Lower leg skin (tissue), 4 donors: ENCODE data around the gene FKBP1A. TPM values are rescaled to one million over a fixed set of nuclear protein-coding genes. Genes with fewer than 3 reads are reported as not detected.
A peak's percentile ranks its signal among the peaks of the same experiment; 100 is the strongest.

Source experiments
- DNase-seq, 2 donors: peaks; one replicate each; pipeline ENCODE4 v3.0.0-alpha.2; 2019; ENCODE audit warnings: low spot score in 2 of 2
- H3K4me3 ChIP-seq: fragments of 200-600 bp; sonication (generic); 2 replicates; pipeline ENCODE4 v1.5.1; 2017; ENCODE audit warnings: mild to moderate bottlenecking, low read depth; ENCODE audit not compliant: poor library complexity, severe bottlenecking
- POLR2A ChIP-seq, 2 donors: fragments of 450-650 bp; IDR thresholded peaks; one replicate each; pipeline ENCODE4 v1.6.1; 2016 to 2017; ENCODE audit warnings: antibody characterized with exemption in 2 of 2, mild to moderate bottlenecking in 1 of 2, moderate library complexity in 1 of 2
- WGBS, 2 donors: methylation state at CpG; one replicate each; pipeline ENCODE4 v1.1.5; 2018; 5-methylcytosine and 5-hydroxymethylcytosine counted together
- intact Hi-C: fragments of 100-400 bp; cut with DNase I; formaldehyde crosslinking; loops from one replicate; pipeline ENCODE4 v1.15.0; 2023; ENCODE audit warnings: low total_unique reads
- total RNA-seq, 4 donors: library from RNA; depleted of rRNA; stranded (reverse); fragments of >200 nt; gene quantifications; one replicate each; pipeline ENCODE4 v1.1.0, GENCODE V29; 2016
- TF ChIP-seq, protein P1 (sequence below), 3 donors: fragments of 450-650 bp; IDR thresholded peaks; one replicate each; pipeline ENCODE4 v1.5.1; 2016; ENCODE audit warnings: antibody characterized with exemption in 3 of 3, mild to moderate bottlenecking in 3 of 3, moderate library complexity in 2 of 3

The FKBP1A gene
- total RNA-seq, 4 donors from 2014 or later = 72.6 to 133 (median 87.5) TPM

DNA sequence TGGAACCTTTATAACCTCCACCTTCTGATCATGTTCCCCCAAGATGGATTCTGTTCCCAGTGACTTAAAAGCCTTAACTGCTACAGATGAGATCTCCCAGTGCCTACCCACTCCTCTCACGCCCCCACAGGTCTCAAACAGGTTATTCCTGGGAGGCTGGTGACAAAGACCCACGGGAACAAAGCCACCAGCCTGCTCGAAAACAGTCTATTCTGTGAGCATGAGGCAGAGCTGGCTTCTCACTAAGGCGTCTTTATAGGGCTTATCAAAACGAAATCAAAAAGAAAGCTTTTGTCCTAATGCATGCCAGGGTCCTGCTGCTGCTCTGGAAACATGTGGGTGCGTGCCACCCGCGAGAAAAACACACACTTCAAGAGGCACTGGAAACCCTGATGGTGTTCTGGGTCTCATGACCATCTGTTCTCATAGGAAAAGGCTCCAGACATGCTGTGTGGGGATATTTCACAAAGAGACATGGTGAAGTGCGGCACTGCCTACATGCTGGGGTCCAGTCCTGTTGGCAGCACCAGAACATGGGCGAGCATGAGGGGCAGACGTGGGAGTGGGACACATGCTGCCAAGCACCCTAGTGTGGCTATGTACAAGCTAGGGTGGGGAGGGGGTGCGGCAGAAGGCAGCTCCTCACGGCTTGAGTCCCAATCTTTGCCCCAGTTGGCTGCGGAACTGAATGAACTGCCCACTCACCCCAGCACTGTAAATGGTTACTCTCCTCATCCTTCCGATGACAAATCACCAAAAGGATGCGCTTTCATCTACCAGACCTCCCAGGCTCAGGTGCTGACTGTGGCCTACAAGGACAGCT is 2.1 kb downstream of the FKBP1A start:
- no peak for TF ChIP-seq POLR2A (IDR thresholded peaks at IDR 0.05)
- TF ChIP-seq, protein P1, sequence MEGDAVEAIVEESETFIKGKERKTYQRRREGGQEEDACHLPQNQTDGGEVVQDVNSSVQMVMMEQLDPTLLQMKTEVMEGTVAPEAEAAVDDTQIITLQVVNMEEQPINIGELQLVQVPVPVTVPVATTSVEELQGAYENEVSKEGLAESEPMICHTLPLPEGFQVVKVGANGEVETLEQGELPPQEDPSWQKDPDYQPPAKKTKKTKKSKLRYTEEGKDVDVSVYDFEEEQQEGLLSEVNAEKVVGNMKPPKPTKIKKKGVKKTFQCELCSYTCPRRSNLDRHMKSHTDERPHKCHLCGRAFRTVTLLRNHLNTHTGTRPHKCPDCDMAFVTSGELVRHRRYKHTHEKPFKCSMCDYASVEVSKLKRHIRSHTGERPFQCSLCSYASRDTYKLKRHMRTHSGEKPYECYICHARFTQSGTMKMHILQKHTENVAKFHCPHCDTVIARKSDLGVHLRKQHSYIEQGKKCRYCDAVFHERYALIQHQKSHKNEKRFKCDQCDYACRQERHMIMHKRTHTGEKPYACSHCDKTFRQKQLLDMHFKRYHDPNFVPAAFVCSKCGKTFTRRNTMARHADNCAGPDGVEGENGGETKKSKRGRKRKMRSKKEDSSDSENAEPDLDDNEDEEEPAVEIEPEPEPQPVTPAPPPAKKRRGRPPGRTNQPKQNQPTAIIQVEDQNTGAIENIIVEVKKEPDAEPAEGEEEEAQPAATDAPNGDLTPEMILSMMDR (IDR thresholded peaks at IDR 0.05) = no peak
- no peak overlapping the region for H3K4me3 ChIP-seq
- intact Hi-C loops = loop anchor here (10.0 kb wide), 1 partner anchor 56 kb away; no protein-coding TSS in a partner anchor
- WGBS, 2 donors = 50 to 57% methylated on average over 15 to 16 of the region's 16 CpGs
- peak in 1 of 2 donors; percentile 68 for DNase-seq

DNA sequence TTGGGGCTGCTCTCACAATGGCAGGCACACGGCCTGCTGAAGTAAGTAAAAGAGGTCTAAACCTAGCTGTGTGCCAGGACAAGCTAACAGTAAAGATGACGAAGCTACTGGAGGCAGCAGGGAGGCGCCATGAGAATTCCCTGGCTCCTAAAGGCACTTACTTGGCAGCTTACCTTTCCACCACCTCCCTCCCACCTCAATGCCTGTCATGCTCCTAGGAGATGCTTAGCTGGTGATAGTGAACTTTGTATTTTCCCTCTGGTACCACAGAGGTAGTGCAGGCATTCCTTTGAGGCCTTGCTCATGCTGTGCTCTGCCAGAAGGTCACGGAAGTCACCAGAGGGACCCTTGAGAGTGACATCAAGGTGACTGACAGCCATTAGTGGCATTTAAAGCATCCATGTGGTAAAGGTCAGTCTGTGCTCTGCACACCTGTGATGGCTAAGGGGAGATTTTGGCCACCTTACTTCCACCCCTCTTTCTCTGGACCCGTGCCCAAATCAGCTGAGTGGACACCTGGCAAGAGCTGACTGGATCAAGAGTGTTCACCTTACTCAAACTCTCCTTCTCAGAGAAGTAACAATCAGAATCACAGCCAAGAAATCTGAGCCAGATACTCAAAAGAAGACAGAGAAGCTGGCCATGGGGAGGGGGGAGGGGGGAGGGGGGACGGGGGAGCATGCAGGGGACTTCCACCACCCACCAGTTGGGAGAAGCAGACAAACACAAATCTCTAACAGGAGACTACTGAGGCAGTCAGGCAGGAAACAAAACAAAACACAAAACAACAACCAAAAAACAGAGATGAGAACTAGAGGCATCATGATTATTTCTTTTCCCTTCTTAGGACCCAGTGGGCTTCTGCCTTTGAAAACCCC is 2.9 kb downstream of the FKBP1A start:
- DNase-seq = peak in 1 of 2 donors; percentile 78
- intact Hi-C loops = loop anchor here (10.0 kb wide), 1 partner anchor 55 kb away; no protein-coding TSS in a partner anchor
- WGBS, 2 donors = 29 to 35% methylated on average over 6 of the region's 6 CpGs
- TF ChIP-seq, protein P1 (IDR thresholded peaks at IDR 0.05) = no peak
- TF ChIP-seq POLR2A (IDR thresholded peaks at IDR 0.05) = no peak
- H3K4me3 ChIP-seq = no peak overlapping the region

DNA sequence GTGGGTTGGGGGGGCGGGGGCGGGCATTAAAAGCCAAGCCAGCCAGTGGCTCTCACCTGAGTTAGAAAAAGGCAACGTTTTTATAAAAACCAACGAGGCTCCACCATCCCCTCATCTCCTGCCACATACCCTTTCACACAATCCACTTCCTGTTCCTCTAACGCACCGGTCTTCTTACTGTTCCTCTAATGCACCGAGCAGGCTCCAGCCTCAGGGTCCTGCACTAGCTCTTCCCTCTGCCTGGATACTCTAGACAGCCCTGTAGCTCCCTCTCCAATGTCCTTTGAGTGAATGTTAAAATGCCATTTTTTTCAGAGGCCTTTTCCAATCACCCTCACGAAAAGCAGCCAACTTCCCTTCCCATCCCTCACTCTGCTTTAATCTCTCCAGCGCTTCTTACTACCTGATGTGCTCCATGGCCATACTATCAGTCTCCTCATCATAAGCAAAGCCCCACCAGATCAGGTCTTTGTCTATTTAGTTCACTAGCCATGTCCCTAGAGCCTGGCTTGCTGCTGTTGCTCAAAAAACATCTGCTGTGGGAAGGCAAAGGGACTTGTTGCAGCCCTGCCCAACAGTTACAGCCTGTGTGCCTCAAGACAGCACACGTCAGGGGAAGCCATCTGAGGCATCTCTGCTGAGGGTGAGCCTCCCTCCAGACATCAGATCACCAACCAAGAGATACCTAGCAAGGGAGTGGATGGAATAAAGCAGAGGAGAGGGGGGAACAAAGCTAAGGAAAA is 3.9 kb downstream of the FKBP1A start:
- no peak for TF ChIP-seq POLR2A (IDR thresholded peaks at IDR 0.05)
- TF ChIP-seq, protein P1 (IDR thresholded peaks at IDR 0.05) = no peak
- intact Hi-C loops = no loop called here
- no peak overlapping the region for H3K4me3 ChIP-seq
- WGBS, 2 donors = 51 to 54% methylated on average over 10 of the region's 10 CpGs
- peak in 1 of 2 donors; percentile 75 for DNase-seq

DNA sequence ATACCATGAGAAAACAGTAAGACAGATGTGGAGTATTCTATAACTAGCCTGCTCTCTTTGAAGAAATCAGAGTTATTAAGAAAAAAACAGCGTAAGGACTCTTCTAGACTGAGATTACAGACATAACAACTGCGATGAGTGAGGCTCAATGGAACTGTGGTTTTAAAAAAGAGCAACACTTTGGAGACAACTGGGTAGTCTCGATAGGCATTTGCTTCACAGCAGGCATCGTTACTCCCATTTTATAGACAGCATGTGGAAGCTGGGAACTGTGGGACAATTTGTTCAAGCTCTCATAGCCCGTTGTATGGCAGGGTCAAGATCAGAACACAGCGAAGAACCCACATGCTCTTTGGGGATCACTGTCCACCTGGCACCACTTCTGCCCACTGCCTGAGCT is 4.6 kb downstream of the FKBP1A start:
- intact Hi-C loops = no loop called here
- 62 to 74% methylated on average over 6 of the region's 6 CpGs for WGBS, 2 donors
- no peak overlapping the region for H3K4me3 ChIP-seq
- DNase-seq = peak in 1 of 2 donors; percentile 42
- no peak for TF ChIP-seq POLR2A (IDR thresholded peaks at IDR 0.05)
- TF ChIP-seq, protein P1 (IDR thresholded peaks at IDR 0.05) = no peak

DNA sequence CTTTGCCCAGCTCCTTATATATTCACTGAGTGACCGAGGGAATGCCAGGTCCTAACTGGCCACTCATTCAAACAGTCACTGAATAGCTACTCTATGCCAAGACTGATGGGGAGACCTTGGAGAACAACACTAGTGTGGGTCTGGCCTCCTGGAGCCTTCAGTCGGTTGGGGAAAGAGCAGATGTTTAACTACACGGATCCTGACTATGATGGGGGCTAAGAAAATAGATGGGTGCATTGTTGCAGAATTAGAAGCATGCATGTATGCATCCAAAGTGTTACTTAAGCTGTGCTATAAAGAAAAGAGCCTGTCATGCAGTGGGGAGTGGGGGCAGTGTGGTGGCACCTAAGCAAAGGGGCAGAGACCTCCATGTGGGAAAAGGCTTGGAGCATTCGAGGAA is 6.5 kb downstream of the FKBP1A start:
- no peak overlapping the region for H3K4me3 ChIP-seq
- 92 to 96% methylated on average over 4 of the region's 4 CpGs for WGBS, 2 donors
- TF ChIP-seq POLR2A (IDR thresholded peaks at IDR 0.05) = no peak
- TF ChIP-seq, protein P1 (IDR thresholded peaks at IDR 0.05) = no peak
- intact Hi-C loops = no loop called here
- peak in 1 of 2 donors; percentile 18 for DNase-seq
